ENCODE data around the gene PRM1. TPM values are rescaled to one million over a fixed set of nuclear protein-coding genes. Genes with fewer than 3 reads are reported as not detected.
A peak's percentile ranks its signal among the peaks of the same experiment; 100 is the strongest.

The PRM1 gene
- total and polyA plus RNA-seq, 2 of the 8 experiments (the other 6 are each of a cell fraction or from before 2014, with no cell fraction given), result 0.54 to 0.82 TPM

DNA sequence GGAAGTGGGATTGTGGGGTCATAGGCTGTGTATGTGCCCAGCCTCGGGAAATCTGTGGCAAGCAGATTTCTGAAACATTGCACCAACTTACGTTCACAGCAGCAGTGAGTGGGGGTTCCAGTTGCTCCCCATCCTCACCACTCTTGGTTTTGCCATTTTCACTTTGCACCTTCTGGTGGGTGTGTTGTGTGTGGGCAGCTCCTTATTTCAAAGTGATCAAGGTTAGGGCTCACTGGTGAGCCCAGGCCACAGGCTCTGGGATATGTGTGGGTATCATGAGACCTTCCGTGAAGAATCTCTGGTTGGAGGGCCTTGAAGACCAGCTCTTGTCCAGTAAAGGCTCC lies 29.5 kb upstream of the PRM1 start:
- POLR2A ChIA-PET (ENCODE audit: partially characterized antibody), result interaction anchor here (1.0 kb wide), 2 partner anchors 48 to 55 kb away, joined by 3 read pairs; partner anchors contain the start of gene SOCS1
- Histone ChIP-seq H3K23ac (ENCODE audit: insufficient read length) (no peak overlapping the region), H4K20me1 (replicated peaks in 1 of 2; ENCODE audit: control insufficient read depth in 1 of 2, insufficient read depth in 2 of 2, low read length in 2 of 2) (no peaks in the 10 kb centered on the region), H2AK5ac (ENCODE audit: low read depth, low read length) (peak overlapping the region; percentile 97; the same call in 1 of the 2 replicates), H2BK12ac (ENCODE audit: low read depth, low read length) (peak overlapping the region; percentile 64; the same call in 1 of the 2 replicates), H2BK15ac (ENCODE audit: low read length) (peak overlapping the region; percentile 9; the same call in 1 of the 2 replicates), H3K4ac (replicated peaks; ENCODE audit: insufficient read length, low read depth, low read length) (peak overlapping the region; percentile 12), H4K91ac (replicated peaks; ENCODE audit: insufficient read length, low read length) (peak overlapping the region; percentile 86), H4K5ac (ENCODE audit: insufficient read length, low read depth, low read length) (no peak overlapping the region), H2BK5ac (ENCODE audit: low read depth, low read length) (peak overlapping the region; percentile 35; the same call in 1 of the 2 replicates), H4K8ac (ENCODE audit: extremely low read depth, insufficient read depth, low read length) (no peak overlapping the region), H2AFZ (ENCODE audit: low read length) (no peak overlapping the region), H3K56ac (replicated peaks; ENCODE audit: insufficient read length, low read depth, low read length) (no peak overlapping the region), H2BK20ac (ENCODE audit: low read length) (peak overlapping the region; percentile 91), H3K79me2 (ENCODE audit: control insufficient read depth in 1 of 2, insufficient read depth in 2 of 2, low read length in 2 of 2) (no peaks in the 10 kb centered on the region), H3K27me3 (replicated peaks in 1 of 4; ENCODE audit: control insufficient read depth in 3 of 4, extremely low read depth in 1 of 4, insufficient read depth in 3 of 4, low read length in 3 of 4) (no peaks in the 10 kb centered on the region), H3K14ac (ENCODE audit: insufficient read length) (no peak overlapping the region), H3K4me3 (ENCODE audit: extremely low read depth in 1 of 4, insufficient read depth in 2 of 4, low read depth in 3 of 4, low read length in 4 of 4) (no peak overlapping the region), H3K9ac (replicated peaks in 1 of 4; ENCODE audit: extremely low read depth in 1 of 4, low read depth in 3 of 4, low read length in 3 of 4) (no peak overlapping the region), H3K4me1 (replicated peaks in 1 of 4; ENCODE audit: control insufficient read depth in 3 of 4, insufficient read depth in 4 of 4, low read length in 3 of 4) (peaks cover 13 to 36% (median 19%) of the 10 kb centered on the region in 4 experiments), H3K23me2 (ENCODE audit: low read depth, low read length) (no peaks in the 10 kb centered on the region; the same call in 1 of the 2 replicates), H2BK120ac (replicated peaks; ENCODE audit: low read depth, low read length) (peak overlapping the region; percentile 29), H3K27ac (ENCODE audit: low read depth, low read length) (no peak overlapping the region), H3K9me3 (ENCODE audit: insufficient read depth in 2 of 2, low read depth in 1 of 2, low read length in 1 of 2) (no peaks in the 10 kb centered on the region), H3K4me2 (ENCODE audit: insufficient read depth in 1 of 2, low read depth in 2 of 2, low read length in 2 of 2) (no peak overlapping the region), H3K18ac (ENCODE audit: extremely low read depth, low read length) (no peak overlapping the region; the same call in 1 of the 2 replicates), H3K36me3 (ENCODE audit: control insufficient read depth in 2 of 4, insufficient read depth in 4 of 4, low read length in 3 of 4) (no peaks in the 10 kb centered on the region), H3K79me1 (ENCODE audit: low read depth, low read length) (no peaks in the 10 kb centered on the region)
- 98% methylated on average over 3 of the region's 3 CpGs; no CpG with 5 or more reads in 1 of the 2 experiments for WGBS, 2 experiments (ENCODE audit: extremely low coverage in 1 of 2, insufficient coverage in 1 of 2, insufficient read length in 1 of 2, insufficient replicate concordance in 2 of 2, low coverage in 1 of 2, low lambda C conversion rate in 2 of 2, missing lambda C conversion rate in 1 of 2)
- CTCF ChIA-PET (ENCODE audit: partially characterized antibody), result interaction anchor here (1.0 to 1.5 kb wide), 3 partner anchors 13 to 53 kb away, joined by 3 to 4 read pairs (median 3); no protein-coding TSS in a partner anchor
- no peak for DNase-seq (ENCODE audit: low read depth in 1 of 2, low spot score in 2 of 2)
- FAIRE-seq, result no peak
- TF ChIP-seq CBX5 (IDR thresholded peaks at IDR 0.05; ENCODE audit: low read depth, low read length), result no peak
- no peak for TF ChIP-seq KDM4A (IDR thresholded peaks at IDR 0.05; ENCODE audit: low read depth, low read length, severe bottlenecking)
- no peak for TF ChIP-seq SP4 (IDR thresholded peaks at IDR 0.05; ENCODE audit: low read length)

All from H1 (cell line).